NCI-H187 treated with DMSO at 0.1 percent for 48 hours (cell line): Measurements from ENCODE around the gene ANKS4B.
"Not testable (repeated sequence)": the region's sequence is repeated elsewhere in the genome, so short reads cannot be mapped to it uniquely, and the experiment has no call there.

Source experiments
- DNase-seq: peaks from one replicate; lab custom pipeline; 2025; lab: John Stamatoyannopoulos, UW

Gene ANKS4B

GRCh38 chr16:21218153-21218552, 15.3 kb upstream of the ANKS4B start:
- no peak for DNase-seq

- DNase-seq, result no peak
These were observed 13.9 kb upstream of the ANKS4B start for GRCh38 chr16:21219551-21219950.

GRCh38 chr16:21222495-21223337, 10.8 kb upstream of the ANKS4B start:
- DNase-seq, result no peak

- no peak for DNase-seq
These were observed 9.7 kb upstream of the ANKS4B start for GRCh38 chr16:21223787-21224186.

- no peak for DNase-seq
These were observed 8.7 kb upstream of the ANKS4B start for GRCh38 chr16:21224800-21225199.

- no peak for DNase-seq
These were observed 6.8 kb upstream of the ANKS4B start for GRCh38 chr16:21226749-21227148.

- DNase-seq, result no peak
These were observed 5.6 kb upstream of the ANKS4B start for GRCh38 chr16:21227866-21228265.

GRCh38 chr16:21228361-21228872, 5.1 kb upstream of the ANKS4B start:
- DNase-seq, result no peak

GRCh38 chr16:21233045-21233520, 416 bp upstream of the ANKS4B start:
- DNase-seq, result no peak

GRCh38 chr16:21235199-21235585, 1.7 kb downstream of the ANKS4B start:
- DNase-seq, result no peak

GRCh38 chr16:21236831-21237230, 3.3 kb downstream of the ANKS4B start:
- no peak for DNase-seq

GRCh38 chr16:21239646-21240045, 6.1 kb downstream of the ANKS4B start:
- DNase-seq, result no peak

- no peak for DNase-seq
These were observed 9.3 kb downstream of the ANKS4B start for GRCh38 chr16:21242756-21243155.

- no peak for DNase-seq
These were observed 11.2 kb downstream of the ANKS4B start for GRCh38 chr16:21244518-21245215.

- not testable (repeated sequence) for DNase-seq
These were observed 14.7 kb downstream of the ANKS4B start for GRCh38 chr16:21248179-21248578.

- no peak for DNase-seq
These were observed 16.8 kb downstream of the ANKS4B start for GRCh38 chr16:21250072-21250923.

- DNase-seq, result no peak
These were observed 20.0 kb downstream of the ANKS4B start for GRCh38 chr16:21253470-21253869.

- DNase-seq, result no peak
These were observed 23.1 kb downstream of the ANKS4B start for GRCh38 chr16:21256636-21257035.

GRCh38 chr16:21257284-21257683, 23.8 kb downstream of the ANKS4B start:
- DNase-seq, result no peak

- no peak for DNase-seq
These were observed 27.6 kb downstream of the ANKS4B start for GRCh38 chr16:21260870-21261791.
